A549 (cell line): Measurements from ENCODE around the gene CRIP3.

Source experiments
- CTCF ChIP-seq: fragments of >200 bp; sonication (Bioruptor Twin); formaldehyde crosslinking; IDR thresholded peaks from 3 replicates; pipeline ENCODE4 v1.5.1; 2016
- ELK1 ChIP-seq: fragments of 150-350 bp; IDR thresholded peaks from 2 replicates; pipeline ENCODE4 v1.6.1; 2014; ENCODE audit warnings: low read depth, mild to moderate bottlenecking, low read length
- KDM5A ChIP-seq: fragments of 200-600 bp; sonication (generic); IDR thresholded peaks from 2 replicates; pipeline ENCODE4 v1.6.1; 2016; ENCODE audit warnings: antibody characterized with exemption, mild to moderate bottlenecking
- MAX ChIP-seq: IDR thresholded peaks from 2 replicates; pipeline ENCODE4 v1.6.1; 2012
- REST ChIP-seq: fragments of 200-600 bp; sonication (generic); IDR thresholded peaks from 2 replicates; pipeline ENCODE4 v1.6.1; 2016; ENCODE audit warnings: antibody characterized with exemption, mild to moderate bottlenecking, moderate library complexity

GRCh38 chr6:43274916-43275597 is 33.6 kb downstream of the CRIP3 start:
- no peak for TF ChIP-seq KDM5A
- TF ChIP-seq REST = no peak
- no peak for TF ChIP-seq CTCF
- no peak for TF ChIP-seq MAX
- TF ChIP-seq ELK1 = no peak
